Mammary epithelial cell (primary cell): ENCODE data around the gene PGLYRP1.

ENCODE experiments used
- CTCF ChIP-seq, 2 donors: IDR thresholded peaks in 1 of 2; conservative IDR thresholded peaks in 1 of 2; 2 replicates each; pipeline ENCODE4 v1.5.1; 2011 to 2012; ENCODE audit warnings: inconsistent platforms in 2 of 2, low read length in 2 of 2, mild to moderate bottlenecking in 2 of 2, control low read depth in 1 of 2, low read depth in 1 of 2; ENCODE audit not compliant: insufficient read depth in 1 of 2; ENCODE audit errors: extremely low read depth in 1 of 2
- EZH2 ChIP-seq: IDR thresholded peaks from 2 replicates; pipeline ENCODE4 v1.6.1; 2012; ENCODE audit warnings: low read length, inconsistent platforms, borderline replicate concordance

GRCh38 chr19:46060012-46060411 is 37.2 kb upstream of the PGLYRP1 start:
- no peak for TF ChIP-seq EZH2
- no peak for TF ChIP-seq CTCF (conservative IDR thresholded peaks at IDR 0.05 in 1 of 2, IDR thresholded peaks at IDR 0.05 in 1 of 2; ENCODE audit: extremely low read depth in 1 of 2, insufficient read depth in 1 of 2, low read depth in 1 of 2, low read length in 2 of 2)
